Amniotic stem cell (primary cell): Measurements from ENCODE around the gene ZFAND6.

Source experiments
- DNase-seq: peaks from one replicate; lab custom pipeline; 2025; lab: John Stamatoyannopoulos, UW

Gene ZFAND6

GRCh38 chr15:80171787-80172186 is 112.3 kb downstream of the ZFAND6 start:
- DNase-seq: no peak

GRCh38 chr15:80172401-80172800 is 112.9 kb downstream of the ZFAND6 start:
- no peak for DNase-seq

GRCh38 chr15:80173022-80173759 is 113.7 kb downstream of the ZFAND6 start:
- DNase-seq: no peak

GRCh38 chr15:80174017-80174746 is 114.7 kb downstream of the ZFAND6 start:
- DNase-seq: peak; percentile 83

GRCh38 chr15:80175436-80175835 is 116.0 kb downstream of the ZFAND6 start:
- DNase-seq: no peak

GRCh38 chr15:80176443-80176842 is 117.0 kb downstream of the ZFAND6 start:
- DNase-seq: no peak

- no peak for DNase-seq
Measured at GRCh38 chr15:80177156-80177555, 117.7 kb downstream of the ZFAND6 start.

GRCh38 chr15:80179025-80179759 is 119.7 kb downstream of the ZFAND6 start:
- peak; percentile 67 for DNase-seq

GRCh38 chr15:80179935-80180334 is 120.5 kb downstream of the ZFAND6 start:
- DNase-seq: no peak

- DNase-seq: no peak
Measured at GRCh38 chr15:80180468-80180867, 121.0 kb downstream of the ZFAND6 start.

- no peak for DNase-seq
Measured at GRCh38 chr15:80180986-80181385, 121.5 kb downstream of the ZFAND6 start.

GRCh38 chr15:80182611-80183261 is 123.3 kb downstream of the ZFAND6 start:
- DNase-seq: peak; percentile 53

GRCh38 chr15:80183306-80183705 is 123.8 kb downstream of the ZFAND6 start:
- no peak for DNase-seq

- DNase-seq: no peak
Measured at GRCh38 chr15:80183886-80184285, 124.4 kb downstream of the ZFAND6 start.

- DNase-seq: no peak
Measured at GRCh38 chr15:80184554-80184953, 125.1 kb downstream of the ZFAND6 start.

- no peak for DNase-seq
Measured at GRCh38 chr15:80185152-80185551, 125.7 kb downstream of the ZFAND6 start.

- DNase-seq: no peak
Measured at GRCh38 chr15:80186066-80186465, 126.6 kb downstream of the ZFAND6 start.

GRCh38 chr15:80186597-80186996 is 127.1 kb downstream of the ZFAND6 start:
- DNase-seq: no peak
